ENCODE measurements around the gene ASB6.
"Not testable (repeated sequence)": the region's sequence is repeated elsewhere in the genome, so short reads cannot be mapped to it uniquely, and the experiment has no call there.

Gene ASB6

DNA sequence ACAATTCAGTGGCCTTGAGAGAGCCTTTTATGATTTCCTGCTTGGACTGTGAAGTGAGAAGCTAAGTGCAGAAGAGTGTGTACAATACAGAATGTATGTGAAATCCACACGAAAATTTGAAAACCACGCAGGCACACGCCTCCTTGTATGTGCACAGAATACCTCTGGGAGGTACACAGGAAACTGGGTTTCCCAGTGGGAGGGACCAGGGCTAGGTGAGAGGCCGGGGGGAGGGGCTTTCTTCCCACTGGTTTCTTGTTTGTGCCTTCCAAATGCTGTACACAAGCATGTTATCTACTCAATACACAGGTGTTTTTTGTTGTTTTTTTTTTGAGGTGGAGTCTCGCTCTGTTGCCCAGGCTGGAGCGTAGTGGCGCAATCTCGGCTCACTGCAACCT, 37.2 kb downstream of the ASB6 start:
- no peak for DNase-seq

DNA sequence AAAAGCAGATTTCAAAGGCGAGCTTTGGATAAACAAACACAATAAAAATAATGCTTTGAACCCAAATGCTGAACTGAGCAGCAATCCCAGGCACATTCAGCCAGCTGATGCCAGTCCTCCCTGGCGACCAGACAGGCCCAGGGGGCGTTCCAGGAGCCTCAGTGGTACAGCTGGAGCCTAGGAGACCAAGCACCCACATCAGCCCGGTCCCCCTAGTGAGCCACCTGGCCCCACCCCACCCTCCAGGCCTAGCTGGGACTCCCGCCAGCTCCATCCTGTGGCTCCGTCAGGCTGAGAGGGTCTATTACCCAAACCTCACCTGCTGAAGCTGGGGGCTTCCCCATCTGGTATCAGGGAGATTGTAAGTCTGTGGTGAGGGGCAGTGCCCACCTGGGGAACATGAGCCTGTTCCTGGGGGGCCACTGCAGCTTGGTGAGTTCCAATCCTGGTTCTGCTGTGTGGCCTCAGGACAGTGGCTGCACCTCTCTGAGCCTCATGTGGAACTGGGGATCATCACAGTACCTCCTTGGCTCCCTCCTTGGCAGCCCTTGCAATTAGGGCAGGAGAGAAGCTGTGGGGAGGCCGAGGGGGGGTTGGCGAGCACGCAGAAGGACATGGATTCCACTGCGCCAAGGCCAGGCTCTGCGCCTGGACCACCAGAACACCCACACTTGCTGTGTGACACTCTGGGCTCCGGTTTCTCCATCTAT, 37.7 kb downstream of the ASB6 start:
- no peak for DNase-seq

DNA sequence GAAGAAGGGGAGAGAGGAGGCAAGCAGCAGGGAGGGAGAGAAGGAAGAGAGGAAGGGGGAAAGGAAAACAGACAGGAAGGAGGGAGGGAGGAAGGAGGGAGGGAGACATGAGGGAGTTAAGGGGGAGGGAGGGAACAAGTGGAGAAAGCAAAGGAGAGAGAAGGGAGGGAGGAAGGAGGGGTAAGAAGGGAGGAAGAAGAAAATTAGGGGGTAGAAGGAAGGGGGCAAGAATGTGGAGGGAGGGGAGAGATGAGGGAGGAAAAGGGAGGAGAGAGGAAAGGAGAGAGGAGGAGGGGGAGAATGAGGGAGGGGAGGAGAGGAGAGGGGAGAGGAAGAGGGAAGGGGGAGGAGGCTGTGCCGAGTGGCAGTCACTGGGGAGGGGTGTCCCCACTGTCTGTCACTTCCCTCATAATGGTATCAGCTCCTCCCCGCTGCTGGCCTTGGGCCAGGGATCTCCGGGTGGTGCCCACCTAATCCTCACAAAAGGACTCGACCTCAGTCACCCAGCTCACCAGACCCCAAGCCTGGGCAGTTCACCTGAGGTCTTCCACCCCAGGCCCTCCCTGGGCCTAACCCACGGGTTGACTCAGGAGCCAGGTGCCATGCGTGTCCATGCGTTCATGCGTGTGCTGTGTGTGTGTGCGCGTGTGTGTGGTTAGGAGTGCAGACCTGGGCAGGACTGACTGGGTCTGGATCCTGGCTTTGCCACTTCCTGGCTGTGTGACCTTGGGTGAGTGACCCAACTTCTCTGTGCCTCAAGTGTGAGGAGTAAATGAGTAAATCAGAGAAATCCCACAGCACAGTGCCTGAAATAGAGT, 39.1 kb downstream of the ASB6 start:
- DNase-seq = no peak

DNA sequence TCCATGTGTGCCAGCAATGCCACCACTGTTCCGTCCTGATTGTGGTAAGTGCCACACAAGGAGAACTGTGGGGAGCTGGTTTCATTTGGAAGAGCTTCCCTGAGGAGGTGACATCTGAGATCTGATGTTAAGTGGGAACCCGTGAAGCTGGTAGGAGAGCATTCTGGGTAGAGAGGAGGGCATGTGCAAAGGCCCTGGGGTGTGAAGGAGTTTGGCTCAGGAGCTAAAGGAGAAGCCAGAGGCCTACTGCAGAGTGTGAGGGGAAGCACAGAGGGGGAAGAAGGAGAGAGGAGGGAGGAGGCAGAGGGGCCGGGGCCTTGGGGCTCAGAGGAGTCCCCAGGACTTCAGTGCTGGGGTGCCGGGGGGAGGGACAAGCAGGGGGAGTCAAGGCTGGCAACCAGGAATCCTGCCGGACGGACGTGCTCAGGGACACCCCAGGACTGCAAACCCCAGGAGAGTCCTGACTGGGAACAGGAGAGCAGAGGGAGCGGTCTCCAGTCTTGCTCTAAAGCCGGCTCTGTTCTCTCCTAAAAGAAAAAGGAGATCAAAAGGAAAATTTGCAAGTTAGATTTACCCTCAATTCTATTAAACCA, 40.8 kb downstream of the ASB6 start:
- no peak for DNase-seq

DNA sequence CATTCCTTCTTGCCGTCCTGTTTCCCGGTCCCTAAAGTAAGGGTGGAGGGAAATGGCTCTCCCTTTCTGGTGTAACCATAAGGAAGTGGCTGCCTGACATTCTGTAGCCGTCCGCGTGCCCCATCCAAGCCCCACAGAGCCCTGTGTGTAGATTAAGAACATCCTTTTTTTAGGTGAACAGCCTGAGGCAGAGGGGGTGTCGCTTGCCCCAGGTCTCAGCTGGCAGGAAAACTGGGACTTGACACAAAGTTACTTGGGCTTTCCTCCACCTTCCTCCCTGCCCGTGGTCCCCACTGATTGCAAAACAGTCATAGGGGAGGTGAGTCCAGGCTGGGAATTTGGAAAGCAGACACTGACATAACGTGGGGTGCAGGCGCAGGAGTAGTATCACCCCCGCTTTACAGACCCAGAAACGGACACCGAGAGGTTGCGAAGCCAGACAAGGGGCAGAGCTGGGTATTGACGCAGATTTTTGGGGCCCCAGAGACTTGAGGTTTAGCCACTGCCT, 43.8 kb downstream of the ASB6 start:
- DNase-seq = no peak

DNA sequence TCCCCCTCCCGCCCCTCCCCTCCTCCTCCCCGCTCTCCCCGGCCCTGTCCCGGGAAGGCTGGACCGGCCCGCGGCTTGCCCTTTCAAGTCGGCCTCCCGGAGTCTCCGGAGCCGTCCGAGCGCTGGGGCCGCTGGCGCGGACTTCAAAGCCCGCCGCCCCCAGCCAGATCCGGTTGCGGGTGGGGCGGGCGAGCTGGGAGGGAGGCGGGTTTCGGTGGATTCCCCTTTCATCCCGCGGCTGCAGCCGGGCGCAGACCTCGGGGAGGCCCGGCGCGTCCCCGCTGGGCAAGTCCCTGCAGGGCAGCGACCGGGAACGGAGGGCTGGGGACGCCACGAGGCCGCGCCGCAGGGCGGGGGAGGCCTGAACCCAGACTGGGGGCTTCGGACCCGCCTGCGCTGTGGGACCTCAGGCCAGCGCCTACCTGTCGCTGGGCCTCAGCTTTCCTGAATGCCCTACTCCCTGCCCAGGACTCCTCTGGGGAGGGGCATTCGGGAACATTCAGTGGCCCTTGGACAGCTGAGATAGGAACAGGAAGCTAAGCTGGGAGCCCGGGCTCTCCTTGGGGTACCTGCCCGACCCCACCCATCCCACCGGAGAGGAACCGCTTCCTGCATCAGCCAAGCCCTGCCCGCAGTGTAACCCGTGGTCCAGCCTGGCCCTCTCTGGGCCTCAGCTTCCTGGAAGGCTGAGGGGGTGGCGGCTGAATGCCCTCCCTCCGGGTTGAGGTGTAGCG, 44.4 kb downstream of the ASB6 start:
- no peak for DNase-seq

DNA sequence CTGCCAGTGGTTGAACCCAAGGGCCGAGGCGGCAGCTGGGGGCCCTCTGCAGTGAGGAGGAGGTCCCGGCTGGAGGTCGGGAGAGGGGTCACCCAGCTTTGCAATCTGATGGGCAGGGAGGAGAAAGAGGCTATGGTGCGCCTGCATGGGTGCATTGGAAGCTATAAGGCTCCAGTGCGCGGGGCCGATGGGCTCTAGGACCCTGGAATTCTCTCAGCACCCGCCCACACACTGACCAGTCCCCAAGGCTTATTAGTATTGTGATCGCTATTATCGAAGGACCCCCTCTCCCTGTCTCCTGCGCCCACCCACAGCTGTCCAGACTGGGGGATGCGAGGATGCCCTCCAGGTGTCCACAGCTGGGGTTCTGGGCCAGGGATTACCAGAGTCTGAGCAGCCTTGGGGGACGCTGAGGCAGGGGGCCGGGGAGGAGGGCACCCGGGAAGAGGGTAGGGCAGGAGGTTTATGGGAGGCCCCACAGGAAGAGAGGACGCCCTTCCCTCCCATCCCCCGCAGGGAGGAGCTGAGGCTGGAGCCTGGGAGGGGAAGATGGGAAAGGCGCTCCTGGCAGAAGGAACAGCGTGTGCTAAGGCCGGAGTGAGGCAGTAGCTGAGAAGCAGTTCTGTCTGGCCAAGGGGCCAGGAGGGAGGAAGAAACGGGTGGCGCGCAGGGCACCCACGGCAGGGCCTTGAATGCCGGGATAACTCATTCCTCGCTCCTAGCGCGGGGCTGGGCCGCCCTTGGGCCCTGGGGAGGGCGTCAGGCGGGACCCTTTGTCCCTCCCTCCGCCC, 45.2 kb downstream of the ASB6 start:
- DNase-seq = no peak

DNA sequence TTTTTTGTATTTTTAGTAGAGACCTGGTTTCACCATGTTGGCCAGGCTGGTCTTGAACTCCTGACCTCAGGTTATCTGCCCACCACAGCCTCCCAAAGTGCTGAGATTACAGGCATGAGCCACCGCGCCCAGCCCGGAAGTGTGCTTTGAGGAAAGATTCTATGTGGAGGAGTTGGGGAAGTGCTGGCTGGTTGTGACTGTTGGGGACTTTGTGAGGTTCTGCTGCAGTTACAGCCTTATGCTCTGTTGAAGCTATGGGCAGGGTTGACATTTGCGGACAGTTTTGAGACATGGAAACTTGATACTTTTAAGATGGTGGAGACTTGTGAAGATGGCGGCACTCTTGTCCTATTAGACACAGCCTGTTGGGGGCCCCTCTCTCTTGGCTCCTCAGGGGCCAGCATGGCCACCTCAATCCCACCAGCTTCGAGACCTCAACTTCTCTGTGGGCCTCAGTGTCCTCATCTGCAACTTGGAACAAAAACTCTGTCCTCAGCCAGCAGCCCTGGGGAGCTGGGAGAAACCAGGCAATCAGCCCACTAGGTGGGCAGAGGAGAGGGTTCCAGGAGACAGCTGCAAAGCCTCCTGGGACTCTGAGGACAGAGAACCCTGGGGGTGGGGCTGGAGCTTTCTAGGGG, 45.9 kb downstream of the ASB6 start:
- DNase-seq = no peak

DNA sequence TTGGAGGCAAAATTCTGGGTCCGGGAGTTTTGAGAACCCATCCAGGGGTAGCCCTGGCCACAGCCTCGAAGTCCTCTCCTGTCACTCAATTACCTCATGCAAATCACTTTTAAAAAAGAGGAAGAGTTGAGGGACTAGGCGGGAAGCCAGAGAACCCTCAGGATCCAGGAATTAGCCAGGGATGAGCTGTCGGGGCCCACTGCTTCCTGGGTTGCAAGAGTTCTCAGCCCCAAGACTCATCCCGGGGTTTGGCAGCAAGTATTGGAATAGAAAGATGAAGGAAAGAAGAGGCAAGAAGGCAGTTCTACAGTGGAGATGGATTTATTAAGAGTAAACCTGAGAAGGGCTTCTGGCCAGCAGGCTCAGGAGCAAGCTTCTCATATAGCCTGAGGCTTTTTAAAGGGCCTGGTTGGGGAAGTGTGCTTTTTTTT, 46.6 kb downstream of the ASB6 start:
- DNase-seq = no peak

DNA sequence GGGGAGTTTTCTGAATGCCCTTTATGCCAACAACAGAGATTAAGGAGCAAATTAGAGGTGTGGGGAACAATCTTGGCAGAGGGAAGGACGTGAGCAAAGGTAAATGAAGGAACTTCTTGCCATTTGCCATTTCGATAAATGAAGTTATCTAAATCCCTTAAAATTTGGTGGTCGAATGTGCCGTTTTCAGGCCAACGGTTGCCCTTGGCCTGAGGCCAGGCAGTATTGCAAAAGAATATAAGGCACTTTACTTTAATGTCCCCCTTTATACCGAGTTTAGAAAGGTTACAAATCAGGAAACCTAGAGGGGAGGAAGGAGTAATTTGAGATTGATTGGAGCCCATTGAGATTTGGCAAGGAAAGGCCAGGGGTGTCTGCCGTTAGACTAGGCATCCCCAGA, 47.3 kb downstream of the ASB6 start:
- DNase-seq = no peak

DNA sequence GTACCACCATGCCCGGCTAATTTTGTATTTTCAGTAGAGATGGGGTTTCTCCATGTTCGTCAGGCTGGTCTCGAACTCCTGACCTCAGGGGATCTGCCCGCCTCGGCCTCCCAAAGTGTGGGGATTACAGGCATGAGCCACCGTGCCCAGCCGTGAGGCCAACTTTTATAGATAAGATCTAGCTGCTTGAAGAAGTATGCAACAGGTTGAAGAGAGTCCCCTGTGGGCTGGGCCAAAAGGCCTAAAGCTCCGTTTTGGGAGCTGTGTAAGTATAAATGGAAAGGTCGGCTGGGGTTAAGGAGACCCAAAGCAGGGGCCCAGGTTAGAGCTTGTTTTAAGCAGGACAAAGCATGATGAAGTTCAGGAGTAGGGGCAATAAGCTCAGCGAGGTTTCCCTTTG, 49.2 kb downstream of the ASB6 start:
- not testable (repeated sequence) for DNase-seq

DNA sequence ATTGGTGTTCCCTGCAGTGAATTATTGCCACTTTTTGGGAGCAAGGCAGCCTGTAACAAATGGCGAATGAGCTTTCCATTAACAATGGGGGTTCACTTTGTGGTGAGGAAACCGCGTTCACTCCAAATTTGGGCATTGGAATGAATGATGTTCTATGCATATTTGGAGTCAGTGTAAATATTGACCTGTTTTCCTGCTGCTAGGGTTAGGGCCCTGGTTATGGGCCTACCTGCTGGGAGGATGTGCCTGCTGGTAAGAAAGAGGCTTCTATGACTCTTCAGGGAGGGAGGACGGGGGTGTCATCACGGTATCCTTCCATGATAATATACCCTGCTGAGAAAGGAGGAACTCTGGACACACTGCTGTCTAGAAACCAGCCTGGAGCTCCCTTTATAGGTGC, 50.0 kb downstream of the ASB6 start:
- DNase-seq = no peak

DNA sequence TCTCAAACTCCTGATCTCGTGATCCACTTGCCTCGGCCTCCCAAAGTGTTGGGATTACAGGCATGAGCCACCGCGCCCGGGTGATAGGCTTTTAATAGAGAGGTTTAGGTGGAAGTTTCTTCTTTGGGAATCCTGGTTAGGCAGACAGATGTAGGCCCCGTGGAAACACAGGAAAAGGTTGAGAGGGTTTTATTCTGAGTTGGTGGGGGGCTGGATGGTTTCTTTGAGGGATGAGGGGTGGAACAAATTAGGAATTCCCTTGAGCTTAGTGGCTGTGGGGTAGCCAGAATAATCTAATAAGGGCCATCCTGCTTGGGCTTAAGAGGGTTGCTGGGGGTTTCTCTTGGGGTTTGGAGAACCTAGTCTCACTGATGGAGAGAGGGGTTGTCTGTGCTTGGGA, 51.5 kb downstream of the ASB6 start:
- no peak for DNase-seq

DNA sequence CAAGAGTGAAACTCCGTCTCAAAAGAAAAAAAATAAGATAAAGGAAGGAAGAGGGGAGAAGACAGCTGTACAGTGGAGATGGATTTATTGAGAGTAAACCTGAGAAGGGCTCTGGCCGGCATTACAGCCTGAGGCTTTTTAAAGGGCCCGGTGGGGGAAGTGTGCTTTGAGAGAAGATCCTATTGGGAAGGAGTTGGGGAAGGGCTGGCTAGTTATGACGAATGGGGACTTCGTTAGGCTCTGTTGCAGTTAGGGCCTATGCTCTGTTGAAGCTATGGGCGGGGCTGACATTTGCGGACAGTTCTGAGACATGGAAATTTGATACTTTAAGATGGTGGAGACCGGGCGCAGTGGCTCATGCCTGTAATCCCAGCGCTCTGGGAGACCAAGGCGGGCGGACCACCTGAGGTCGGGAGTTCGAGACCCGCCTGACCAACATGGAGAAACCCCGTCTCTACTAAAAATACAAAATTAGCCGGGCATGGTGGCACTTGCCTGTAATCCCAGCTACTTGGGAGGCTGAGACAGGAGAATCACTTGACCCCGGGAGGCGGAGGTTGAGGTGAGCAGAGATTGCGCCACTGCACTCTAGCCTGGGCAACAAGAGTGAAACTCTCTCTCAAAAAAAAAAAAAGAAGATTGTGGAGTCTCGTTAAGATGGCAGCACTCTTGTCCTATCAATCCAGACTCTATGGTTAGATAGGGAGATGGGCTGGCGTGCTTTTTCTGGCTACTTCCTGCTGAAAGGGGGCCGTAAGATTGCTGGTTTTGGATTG, 54.3 kb downstream of the ASB6 start:
- no peak for DNase-seq

DNA sequence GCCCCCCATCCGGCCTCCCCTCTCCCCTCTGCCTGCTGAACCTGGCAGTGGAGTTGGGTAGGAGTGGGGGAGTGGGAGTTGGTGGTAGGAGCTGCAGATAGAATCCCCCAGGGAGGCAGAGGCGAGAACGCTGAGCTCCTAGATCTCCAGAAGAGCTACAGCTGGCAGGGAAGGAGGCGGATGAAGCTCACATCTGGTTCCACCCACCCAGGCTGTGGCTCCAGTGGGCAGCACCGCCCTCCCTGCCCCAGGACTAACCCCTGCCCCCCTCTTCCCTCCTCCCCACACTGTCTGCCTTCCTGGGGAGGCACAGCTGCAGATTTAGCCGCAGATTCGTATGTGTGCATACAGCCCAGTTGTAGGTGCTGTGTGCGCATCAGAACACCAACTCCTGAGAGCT, 55.3 kb downstream of the ASB6 start:
- DNase-seq = no peak

DNA sequence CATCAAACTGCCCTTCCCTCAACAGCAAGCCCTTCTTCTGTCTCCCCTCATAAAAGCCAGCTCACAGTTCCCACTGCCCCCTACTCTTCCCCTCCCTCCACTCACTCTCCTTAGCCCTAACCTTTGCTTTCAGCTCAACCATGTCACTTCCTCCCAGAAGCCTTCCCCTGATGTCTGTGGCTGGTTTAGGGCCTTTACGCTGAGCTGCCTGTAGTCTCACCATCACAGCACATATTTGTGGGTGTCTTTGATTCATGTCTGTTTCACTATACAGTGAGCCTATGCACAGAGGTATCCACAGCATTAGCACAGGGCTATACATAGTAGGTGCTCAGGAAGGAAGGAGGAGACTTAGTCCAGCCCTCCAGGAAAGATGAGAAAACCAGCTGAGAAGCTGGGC, 55.7 kb downstream of the ASB6 start:
- no peak for DNase-seq

DNA sequence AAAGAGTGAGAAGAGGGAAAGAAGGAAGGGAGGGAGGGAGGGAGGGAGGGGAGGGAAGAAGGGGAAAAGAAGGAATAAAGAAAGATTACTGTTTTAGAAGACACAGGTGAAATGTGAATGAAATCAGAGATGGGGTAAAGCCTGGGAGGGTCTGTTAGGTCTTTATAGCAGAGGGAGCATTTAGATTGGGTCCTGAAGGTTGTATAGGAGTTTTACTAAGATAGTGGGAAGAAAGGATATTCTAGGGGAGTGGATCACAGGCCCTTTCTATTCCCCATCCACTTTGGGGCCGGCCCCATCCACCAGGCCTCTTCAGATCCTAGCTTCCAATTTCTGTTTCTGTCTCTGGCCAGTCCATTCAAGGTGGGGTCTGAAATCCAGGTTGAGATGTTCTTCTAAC, 56.6 kb downstream of the ASB6 start:
- DNase-seq = no peak

Data from stimulated activated CD4-positive, alpha-beta T cell treated with anti-CD3 and anti-CD28 coated beads, Interleukin-2, amount 100 ng/mL, for 48 hours (primary cell).